GM19025 (cell line): ENCODE data around the gene EPHB2.

Experiments
- ATAC-seq: cut with Tn5 transposase; IDR thresholded peaks from one replicate; pipeline ENCODE4 v1.9.1; 2021; ENCODE audit warnings: mild to moderate bottlenecking, low read depth, moderate library complexity; ENCODE audit not compliant: unreplicated experiment

The EPHB2 gene

GRCh38 chr1:22721122-22721873 is 10.7 kb downstream of the EPHB2 start:
- no peak for ATAC-seq

DNA sequence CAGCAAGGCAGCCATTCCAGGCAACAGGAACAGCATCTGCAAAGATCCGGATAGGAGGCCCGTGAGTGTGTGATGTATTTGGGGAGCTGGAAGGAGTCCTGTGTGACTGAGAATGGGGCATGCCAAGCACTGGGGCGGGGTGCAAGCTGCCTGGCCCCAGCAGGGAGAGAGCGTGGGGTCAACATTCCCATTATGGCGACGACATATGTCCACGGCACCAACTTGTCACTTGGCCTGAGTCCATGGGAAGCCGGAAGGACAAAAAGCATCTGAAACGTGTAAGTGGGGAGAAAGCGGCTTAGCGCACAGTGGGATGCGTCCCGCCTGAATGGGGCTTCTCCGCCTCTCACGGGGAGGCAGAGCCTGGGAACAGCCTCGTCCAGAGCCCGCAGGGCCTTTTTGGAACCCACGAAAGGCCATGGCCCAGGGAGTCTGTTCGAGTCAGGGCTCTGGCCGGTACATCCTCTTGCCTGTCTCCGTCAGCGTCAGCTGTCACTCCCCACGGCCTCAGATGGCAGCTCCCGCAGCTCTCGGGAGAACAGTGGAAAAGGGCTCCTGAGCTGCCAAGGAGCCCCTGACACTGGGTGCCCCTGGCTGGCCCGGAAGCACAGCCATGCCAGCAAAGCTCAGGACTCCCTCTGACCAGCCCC is 12.4 kb downstream of the EPHB2 start:
- no peak for ATAC-seq

GRCh38 chr1:22727873-22728272 is 17.2 kb downstream of the EPHB2 start:
- ATAC-seq = no peak

DNA sequence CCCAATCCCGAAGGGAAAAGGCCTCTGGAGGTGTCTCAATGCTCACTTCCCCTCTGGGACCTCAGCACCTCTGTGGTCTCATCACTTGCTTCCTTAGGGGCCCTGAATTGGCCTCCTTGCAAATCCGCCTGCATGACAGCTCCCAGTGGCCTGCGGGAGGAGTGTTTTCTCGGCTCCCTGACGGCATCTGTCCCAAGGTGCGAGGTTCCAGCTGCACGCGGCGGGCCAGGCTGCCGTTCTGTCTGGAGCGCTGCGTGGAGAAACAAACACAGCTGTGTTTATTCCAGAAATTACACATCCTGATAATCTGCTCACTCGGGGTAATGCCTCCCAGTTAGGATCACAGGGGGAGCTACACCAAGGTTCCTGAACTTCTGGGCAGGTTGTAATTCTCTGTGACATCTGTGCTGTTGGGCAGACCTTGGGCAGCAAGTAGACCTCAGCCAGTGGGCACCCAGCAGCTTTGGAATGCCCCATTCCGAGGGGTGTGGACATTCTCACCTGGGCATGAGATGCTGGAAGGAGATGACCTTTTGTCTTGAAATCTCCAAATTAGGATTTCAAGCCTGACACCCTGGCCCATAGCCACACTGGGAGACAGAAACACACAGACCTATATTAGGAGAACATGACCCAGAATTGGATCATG is 18.2 kb downstream of the EPHB2 start:
- no peak for ATAC-seq

GRCh38 chr1:22729400-22729773 is 18.7 kb downstream of the EPHB2 start:
- ATAC-seq = no peak

GRCh38 chr1:22729912-22730311 is 19.3 kb downstream of the EPHB2 start:
- no peak for ATAC-seq

GRCh38 chr1:22731924-22732720 is 21.5 kb downstream of the EPHB2 start:
- no peak for ATAC-seq

GRCh38 chr1:22733643-22734042 is 23.0 kb downstream of the EPHB2 start:
- ATAC-seq = no peak

DNA sequence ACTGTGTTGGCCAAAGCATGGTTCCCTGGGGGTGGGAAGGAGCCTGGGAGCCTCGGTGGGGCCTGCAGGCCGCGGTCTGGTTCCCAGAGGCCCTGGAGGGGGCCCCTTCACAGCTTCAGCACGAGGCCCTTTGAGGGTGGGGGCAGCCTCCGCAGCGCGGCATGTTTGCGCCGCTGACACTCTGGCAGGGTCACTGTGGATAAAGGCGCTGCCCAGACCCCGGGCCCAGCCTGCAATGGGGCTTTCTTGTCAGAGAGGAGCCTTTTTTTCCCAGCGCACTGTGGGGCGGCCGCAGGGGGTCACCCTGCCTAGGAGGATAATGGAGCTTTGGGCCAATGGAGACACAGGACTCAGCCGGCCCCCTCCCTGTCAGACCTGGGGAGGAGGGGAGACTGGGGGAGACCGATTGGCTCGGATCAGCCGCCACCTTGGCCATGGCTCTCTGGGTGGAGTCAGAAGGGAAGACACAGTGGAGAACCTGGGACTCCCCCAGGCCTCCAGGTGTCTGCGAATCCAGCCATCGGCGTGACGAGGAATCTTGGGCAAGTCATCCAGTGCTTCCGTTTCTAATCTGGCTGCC is 26.0 kb downstream of the EPHB2 start:
- no peak for ATAC-seq

- ATAC-seq = no peak
These were observed 26.9 kb downstream of the EPHB2 start for GRCh38 chr1:22737374-22738068.

GRCh38 chr1:22738069-22738435 is 27.4 kb downstream of the EPHB2 start:
- no peak for ATAC-seq

DNA sequence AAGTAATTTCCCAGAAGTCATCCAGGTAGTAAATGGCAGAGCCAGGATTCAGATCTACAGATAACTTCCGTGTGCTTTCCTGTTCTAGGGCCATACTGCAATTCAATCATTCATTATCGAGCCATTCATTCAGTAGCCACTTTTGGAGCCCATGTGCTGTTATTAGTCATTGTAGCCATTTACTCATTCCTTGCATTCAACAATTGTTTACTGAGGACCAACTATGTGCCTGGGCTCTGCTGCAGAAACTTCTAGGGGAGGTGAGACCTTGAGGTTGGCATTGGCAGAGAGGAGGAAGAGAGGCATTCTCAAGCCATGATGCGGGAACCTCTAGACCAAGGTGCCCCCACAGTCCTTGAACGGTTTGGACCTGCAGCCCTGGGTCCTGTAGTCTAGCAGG is 27.9 kb downstream of the EPHB2 start:
- no peak for ATAC-seq

DNA sequence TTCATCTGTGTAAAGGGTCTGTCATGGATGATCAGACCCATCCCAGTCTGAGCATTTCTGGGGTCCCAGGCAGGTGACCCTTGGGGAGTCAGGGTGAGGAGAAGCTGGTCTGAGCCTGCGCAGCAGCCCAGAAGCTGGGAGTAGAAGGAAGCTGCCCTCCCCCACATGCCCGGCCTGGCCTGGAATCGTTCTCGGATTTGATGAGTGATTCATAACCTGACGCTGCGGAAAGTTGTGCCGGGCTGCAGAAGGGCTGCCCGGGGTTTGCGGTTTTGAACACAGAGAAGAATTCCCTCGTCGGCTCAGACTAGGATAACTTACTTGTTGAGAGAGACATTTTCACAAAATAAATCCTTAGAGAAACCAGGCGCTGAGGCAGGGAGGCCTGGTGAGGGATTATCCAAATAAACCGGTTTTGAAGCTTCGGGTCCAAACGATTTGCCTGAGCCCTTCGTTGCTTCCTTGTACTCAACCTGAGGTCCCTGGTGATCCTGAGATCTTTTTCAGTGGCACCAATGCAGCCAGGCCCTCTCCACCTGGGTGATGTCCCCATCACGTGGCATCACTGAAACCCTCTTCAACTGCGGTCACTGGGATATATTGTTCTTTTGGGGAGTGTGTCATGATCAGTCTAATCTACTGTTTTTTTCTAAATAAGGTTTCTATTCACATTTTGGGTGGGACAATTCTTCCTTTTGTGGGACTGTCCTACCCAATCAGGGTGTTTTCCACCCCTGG is 29.2 kb downstream of the EPHB2 start:
- no peak for ATAC-seq

- ATAC-seq = no peak
These were observed 30.5 kb downstream of the EPHB2 start for GRCh38 chr1:22741118-22741517.

- no peak for ATAC-seq
These were observed 35.3 kb downstream of the EPHB2 start for GRCh38 chr1:22745669-22746585.

GRCh38 chr1:22747021-22747734 is 36.5 kb downstream of the EPHB2 start:
- ATAC-seq = no peak

GRCh38 chr1:22747735-22748073 is 37.1 kb downstream of the EPHB2 start:
- no peak for ATAC-seq

GRCh38 chr1:22749503-22749902 is 38.9 kb downstream of the EPHB2 start:
- no peak for ATAC-seq
